Measurements from ENCODE around the gene CCDC63. TPM values are rescaled to one million over a fixed set of nuclear protein-coding genes. Genes with fewer than 3 reads are reported as not detected.

CCDC63 gene
- total and polyA plus RNA-seq, 9 of the 15 experiments (the other 6 are each of a cell fraction or from before 2014, with no cell fraction given), result not detected

DNA sequence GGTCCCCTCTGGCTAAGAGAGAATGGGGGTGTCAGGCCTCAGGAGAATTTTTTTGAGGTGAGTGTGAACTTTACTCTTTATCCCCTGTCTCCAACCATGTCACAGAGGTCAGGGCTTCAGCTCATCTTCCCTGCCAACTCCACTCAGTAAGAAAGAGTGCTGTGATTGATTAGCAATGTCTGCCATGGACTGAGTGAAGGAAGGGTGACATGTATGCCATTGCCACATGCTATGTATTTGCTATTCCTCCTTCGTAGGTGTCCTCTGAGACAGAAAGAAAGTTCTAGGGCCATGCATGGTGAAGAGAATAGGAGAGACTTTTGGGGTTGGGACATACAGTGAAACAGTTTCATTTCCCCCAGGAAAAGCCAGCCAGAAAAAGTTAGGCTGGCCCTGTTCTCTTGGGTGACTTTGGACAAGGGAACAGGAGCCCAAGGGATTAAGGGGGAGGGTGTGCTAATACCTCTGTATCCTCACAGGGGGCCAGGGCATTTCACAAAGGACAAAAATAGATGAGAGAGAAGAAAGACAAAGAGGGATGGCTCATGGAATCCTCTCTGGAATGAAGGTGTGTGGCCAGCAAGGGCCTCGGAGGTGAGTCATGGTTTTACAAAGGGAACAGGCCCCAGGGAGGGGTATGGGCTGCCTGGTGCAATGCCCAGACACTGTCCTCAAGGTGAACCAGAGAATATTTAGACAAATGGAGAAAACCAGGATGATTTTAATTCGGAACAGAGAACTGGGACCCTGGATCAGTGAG, 87.5 kb downstream of the CCDC63 start (continued):
- TF ChIP-seq, protein P1, sequence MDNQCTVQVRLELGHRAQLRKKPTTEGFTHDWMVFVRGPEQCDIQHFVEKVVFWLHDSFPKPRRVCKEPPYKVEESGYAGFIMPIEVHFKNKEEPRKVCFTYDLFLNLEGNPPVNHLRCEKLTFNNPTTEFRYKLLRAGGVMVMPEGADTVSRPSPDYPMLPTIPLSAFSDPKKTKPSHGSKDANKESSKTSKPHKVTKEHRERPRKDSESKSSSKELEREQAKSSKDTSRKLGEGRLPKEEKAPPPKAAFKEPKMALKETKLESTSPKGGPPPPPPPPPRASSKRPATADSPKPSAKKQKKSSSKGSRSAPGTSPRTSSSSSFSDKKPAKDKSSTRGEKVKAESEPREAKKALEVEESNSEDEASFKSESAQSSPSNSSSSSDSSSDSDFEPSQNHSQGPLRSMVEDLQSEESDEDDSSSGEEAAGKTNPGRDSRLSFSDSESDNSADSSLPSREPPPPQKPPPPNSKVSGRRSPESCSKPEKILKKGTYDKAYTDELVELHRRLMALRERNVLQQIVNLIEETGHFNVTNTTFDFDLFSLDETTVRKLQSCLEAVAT (IDR thresholded peaks at IDR 0.05), result peak in 1 of 2 experiments; percentile 86; a peak in 2 of 4 replicates
- TF ChIP-seq ZNF23 (CRISPR knock-in tag; IDR thresholded peaks at IDR 0.05) (peak; percentile 79), ZNF146 (CRISPR knock-in tag; IDR thresholded peaks at IDR 0.05; ENCODE audit: unreplicated experiment) (no peak), ZBTB17 (CRISPR knock-in tag; IDR thresholded peaks at IDR 0.05) (peak; percentile 91)

DNA sequence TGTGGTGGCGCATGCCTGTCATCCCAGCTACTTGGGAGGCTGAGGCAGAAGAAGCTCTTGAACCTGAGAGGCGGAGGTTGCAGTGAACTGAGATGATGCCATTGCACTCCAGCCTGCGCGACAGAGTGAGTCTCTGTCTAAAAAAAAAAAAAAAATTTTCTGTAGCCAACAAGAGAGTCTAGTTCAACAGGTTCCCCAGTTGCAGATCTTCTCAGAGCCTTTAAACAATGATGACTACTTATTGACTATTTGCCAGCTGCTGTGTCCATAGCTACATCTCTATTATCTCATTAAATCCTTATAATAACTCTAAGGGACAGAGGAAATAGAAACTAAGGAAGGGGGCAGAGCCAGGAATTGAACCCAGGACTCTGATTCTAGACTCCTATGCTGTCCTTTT, 88.8 kb downstream of the CCDC63 start:
- ATAC-seq (no peak), DNase-seq (ENCODE audit: extremely low read depth in 1 of 4, low spot score in 3 of 4) (no peak), FAIRE-seq (no peak)
- no peak overlapping the region for H3K4me3 ChIP-seq
- no peak overlapping the region for H3K27ac ChIP-seq (ENCODE audit: extremely low read depth, low read depth, low read length)
- peaks cover 4 to 21% of the 10 kb centered on the region in 2 experiments; a peak in 3 of 5 replicates for H3K27me3 ChIP-seq (ENCODE audit: control insufficient read depth in 2 of 2, insufficient read depth in 2 of 2, low read length in 2 of 2)
- H3K9ac ChIP-seq (ENCODE audit: insufficient read depth in 1 of 2, low read depth in 2 of 2, low read length in 2 of 2), result no peak overlapping the region
- H3K36me3 ChIP-seq (ENCODE audit: control insufficient read depth, insufficient read depth, low read length), result no peaks in the 10 kb centered on the region
- no peak overlapping the region for H3K4me2 ChIP-seq (ENCODE audit: insufficient read depth, low read length)
- peak; percentile 83 for TF ChIP-seq ZNF239 (CRISPR knock-in tag; IDR thresholded peaks at IDR 0.05)
- no peak for TF ChIP-seq PCBP1 (IDR thresholded peaks at IDR 0.05; ENCODE audit: low read depth, low read length, poor library complexity, severe bottlenecking)
- H2AFZ ChIP-seq (ENCODE audit: low read depth, low read length), result no peak overlapping the region
- H3K9me1 ChIP-seq (ENCODE audit: control insufficient read depth, insufficient read depth, low read length), result no peaks in the 10 kb centered on the region
- H3K4me1 ChIP-seq (replicated peaks in 1 of 2; ENCODE audit: control insufficient read depth in 2 of 2, insufficient read depth in 2 of 2, low read length in 2 of 2), result peaks cover 0 to 9% of the 10 kb centered on the region in 2 experiments; a peak in 2 of 5 replicates
- ChIA-PET CTCF (ENCODE audit: low intra/inter-chr PET ratio) (interaction anchor here (0.6 to 0.7 kb wide), 2 partner anchors 106 to 736 kb away, joined by 3 to 5 read pairs; no protein-coding TSS in a partner anchor), POLR2A (interaction anchor here (0.9 kb wide), 1 partner anchor 28 kb away, joined by 3 read pairs; no protein-coding TSS in a partner anchor)
- H3K79me2 ChIP-seq (ENCODE audit: control insufficient read depth, insufficient read depth, low read length), result no peaks in the 10 kb centered on the region
- in situ Hi-C loops (cut with MboI), result loop anchor here (10.0 kb wide), 1 partner anchor 379 kb away; no protein-coding TSS in a partner anchor
- intact Hi-C loops (cut with micrococcal nuclease), result loop anchor here (5.0 kb wide), 2 partner anchors 87 to 362 kb away; no protein-coding TSS in a partner anchor
- H3K9me3 ChIP-seq (replicated peaks; ENCODE audit: control insufficient read depth, insufficient read depth, low read depth, low read length), result no peaks in the 10 kb centered on the region
- no peaks in the 10 kb centered on the region for H4K20me1 ChIP-seq (replicated peaks; ENCODE audit: control insufficient read depth, insufficient read depth, low read length)
- BruUV-seq (replicated peaks), result no TSS peak
- WGBS (ENCODE audit: insufficient coverage, low coverage, missing lambda C conversion rate), result 5% methylated on average over 4 of the region's 4 CpGs

Measured in K562 (cell line).